Measurements from ENCODE around the gene CREBBP.

The CREBBP gene

GRCh38 chr16:3854750-3855541 is 25.6 kb downstream of the CREBBP start:
- DNase-seq, result no peak

GRCh38 chr16:3850544-3850899 is 30.0 kb downstream of the CREBBP start:
- no peak for DNase-seq

- no peak for DNase-seq
These were observed 30.6 kb downstream of the CREBBP start for GRCh38 chr16:3849751-3850543.

GRCh38 chr16:3846595-3847091 is 33.9 kb downstream of the CREBBP start:
- DNase-seq, result no peak

- no peak for DNase-seq
These were observed 34.4 kb downstream of the CREBBP start for GRCh38 chr16:3846087-3846486.

GRCh38 chr16:3842994-3843393 is 37.5 kb downstream of the CREBBP start:
- DNase-seq, result no peak

GRCh38 chr16:3841729-3842508 is 38.6 kb downstream of the CREBBP start:
- no peak for DNase-seq

GRCh38 chr16:3839402-3840184 is 40.9 kb downstream of the CREBBP start:
- no peak for DNase-seq

- no peak for DNase-seq
These were observed 41.7 kb downstream of the CREBBP start for GRCh38 chr16:3838600-3839401.

- no peak for DNase-seq
These were observed 42.5 kb downstream of the CREBBP start for GRCh38 chr16:3837851-3838586.

GRCh38 chr16:3836641-3837040 is 43.9 kb downstream of the CREBBP start:
- no peak for DNase-seq

- no peak for DNase-seq
These were observed 45.4 kb downstream of the CREBBP start for GRCh38 chr16:3835089-3835602.

- DNase-seq, result no peak
These were observed 47.8 kb downstream of the CREBBP start for GRCh38 chr16:3832668-3833067.

GRCh38 chr16:3830625-3831254 is 49.8 kb downstream of the CREBBP start:
- no peak for DNase-seq

GRCh38 chr16:3829631-3830536 is 50.6 kb downstream of the CREBBP start:
- DNase-seq, result no peak

- DNase-seq, result no peak
These were observed 54.6 kb downstream of the CREBBP start for GRCh38 chr16:3825940-3826339.

- no peak for DNase-seq
These were observed 55.4 kb downstream of the CREBBP start for GRCh38 chr16:3825103-3825502.

- DNase-seq, result no peak
These were observed 56.3 kb downstream of the CREBBP start for GRCh38 chr16:3824121-3824795.

All from NCI-H2029 (cell line).